Stimulated activated CD4-positive, alpha-beta T cell treated with anti-CD3 and anti-CD28 coated beads, Interleukin-1b, Interleukin-23, amount 100 ng/mL, for 24 hours (primary cell): ENCODE measurements around the gene LGALS3.

ENCODE experiments used
- DNase-seq, 4 experiments: peaks; one replicate each; pipeline ENCODE4 v3.0.0-alpha.2; 2020; ENCODE audit warnings: low read depth in 4 of 4, low spot score in 1 of 4

The LGALS3 gene

GRCh38 chr14:55129428-55130195 lies 560 bp downstream of the LGALS3 start:
- DNase-seq: peak in 3 of 4 experiments; percentile 20 to 34 (median 27)

DNA sequence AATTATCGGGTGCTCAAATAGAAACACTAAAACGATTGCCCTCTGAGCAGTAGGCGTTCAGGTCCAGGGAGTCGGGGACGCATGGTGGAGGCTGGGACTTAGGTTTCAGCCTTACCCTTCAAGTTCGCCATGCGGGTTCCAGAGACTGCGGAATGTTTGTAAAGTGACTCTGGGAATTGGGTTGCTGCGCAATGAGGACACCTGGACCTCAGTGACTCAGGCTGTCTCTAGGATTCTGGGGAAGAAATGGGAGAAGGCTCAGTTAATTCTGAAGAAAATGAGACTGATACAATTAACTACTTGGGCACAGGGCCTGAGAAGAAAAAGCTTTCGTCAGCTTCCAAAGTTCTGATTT lies 1.1 kb downstream of the LGALS3 start:
- no peak for DNase-seq

DNA sequence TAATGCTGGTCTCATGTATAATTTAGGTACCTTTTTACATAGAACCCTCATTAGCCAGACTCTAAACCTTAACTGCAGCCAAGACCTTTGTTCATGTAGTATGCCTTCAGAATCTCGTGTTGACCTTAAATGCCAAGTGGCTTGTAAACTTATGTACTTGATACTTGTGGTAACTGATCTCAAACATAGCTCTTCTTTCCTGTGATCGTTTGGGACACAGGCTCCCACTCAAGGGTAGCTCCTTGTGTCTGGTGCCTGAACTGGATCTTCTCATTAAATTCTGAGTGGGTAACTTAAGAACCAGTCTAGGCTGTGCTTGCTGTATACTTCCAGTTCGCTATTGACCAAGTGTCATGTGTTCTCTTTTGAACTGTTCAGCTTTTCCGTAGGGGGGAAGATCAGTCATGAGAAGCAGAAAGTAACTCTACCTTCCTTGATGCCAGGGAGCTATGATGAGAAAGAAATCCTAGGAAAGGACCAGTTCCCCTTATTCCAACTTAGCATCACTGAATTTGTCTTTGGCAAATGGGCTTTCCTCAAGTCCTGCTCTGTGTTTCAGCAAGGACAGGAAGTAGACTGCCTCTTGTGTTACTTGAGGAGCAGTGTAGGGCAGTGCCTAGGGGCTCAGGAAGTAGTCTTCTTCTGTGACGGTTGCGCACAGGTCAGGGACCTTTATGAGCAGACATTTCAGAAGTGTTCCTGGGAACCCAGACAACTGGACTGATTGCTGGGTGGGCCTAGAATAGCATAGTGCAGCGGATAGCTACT lies 2.5 kb downstream of the LGALS3 start:
- no peak for DNase-seq

DNA sequence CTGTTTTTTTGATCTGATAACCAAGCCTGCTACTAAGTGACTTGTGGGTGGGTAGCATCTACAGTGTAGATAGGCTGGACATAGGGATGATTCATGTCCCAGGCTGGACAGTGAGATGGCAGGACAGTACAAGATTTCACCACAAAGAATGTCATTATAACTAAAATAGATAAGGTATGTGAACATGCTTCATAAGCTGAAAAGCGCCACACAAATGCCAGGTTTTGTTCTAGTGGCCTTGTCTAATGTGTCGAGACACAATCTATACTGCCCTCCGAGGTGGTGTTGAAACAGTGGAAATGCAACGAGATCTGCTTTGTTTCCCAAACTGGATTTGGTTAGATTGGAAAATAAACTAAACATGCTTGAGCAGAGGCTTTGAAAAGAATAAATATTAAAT lies 4.4 kb downstream of the LGALS3 start:
- no peak for DNase-seq

DNA sequence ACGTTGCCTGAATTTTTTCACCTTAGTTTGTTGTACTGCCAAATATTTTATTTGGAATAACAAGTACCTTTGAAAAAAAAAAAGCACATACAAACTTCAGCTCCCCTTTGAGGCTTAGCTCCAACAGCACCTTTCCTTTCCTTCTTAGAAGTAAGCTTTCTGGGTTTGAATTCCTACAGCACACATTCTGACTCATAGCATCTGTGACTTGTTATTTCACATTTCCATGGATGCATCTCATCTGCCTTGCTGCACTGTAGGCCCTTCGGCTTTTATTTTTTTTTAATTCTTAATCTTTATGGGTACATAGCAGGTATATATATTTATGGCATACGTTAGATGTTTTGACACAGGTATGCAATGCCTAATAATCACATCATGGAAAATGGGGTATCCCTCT lies 7.2 kb downstream of the LGALS3 start:
- DNase-seq: no peak

GRCh38 chr14:55136885-55137786 lies 8.1 kb downstream of the LGALS3 start:
- DNase-seq: no peak

DNA sequence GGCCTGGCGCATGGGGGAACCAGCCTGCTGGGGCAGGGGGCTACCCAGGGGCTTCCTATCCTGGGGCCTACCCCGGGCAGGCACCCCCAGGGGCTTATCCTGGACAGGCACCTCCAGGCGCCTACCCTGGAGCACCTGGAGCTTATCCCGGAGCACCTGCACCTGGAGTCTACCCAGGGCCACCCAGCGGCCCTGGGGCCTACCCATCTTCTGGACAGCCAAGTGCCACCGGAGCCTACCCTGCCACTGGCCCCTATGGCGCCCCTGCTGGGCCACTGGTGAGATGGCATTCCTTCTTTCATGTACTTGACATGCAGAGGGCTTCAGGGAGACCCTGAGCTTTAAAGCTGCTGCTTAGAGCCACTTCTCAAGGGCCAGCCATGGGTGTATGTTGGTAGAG lies 9.0 kb downstream of the LGALS3 start:
- no peak for DNase-seq

DNA sequence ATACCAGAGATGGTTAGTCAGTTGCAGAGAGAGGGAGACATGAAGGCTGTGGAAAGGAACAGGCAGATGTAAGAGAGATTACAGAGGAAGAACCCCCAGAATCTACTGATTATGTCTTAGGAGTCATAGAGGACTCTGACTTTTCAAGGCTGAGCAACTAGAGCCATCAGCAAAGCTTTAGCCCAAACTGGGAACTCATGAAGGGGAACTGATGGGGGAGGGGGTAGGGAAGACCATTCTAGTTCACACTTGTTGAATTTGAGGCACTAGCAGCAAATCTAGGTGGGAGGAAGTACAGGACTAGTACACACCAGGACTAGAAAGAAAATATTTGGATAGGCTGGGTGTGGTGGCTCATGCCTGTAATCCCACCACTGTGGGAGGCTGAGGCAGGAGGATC lies 10.1 kb downstream of the LGALS3 start:
- no peak for DNase-seq

DNA sequence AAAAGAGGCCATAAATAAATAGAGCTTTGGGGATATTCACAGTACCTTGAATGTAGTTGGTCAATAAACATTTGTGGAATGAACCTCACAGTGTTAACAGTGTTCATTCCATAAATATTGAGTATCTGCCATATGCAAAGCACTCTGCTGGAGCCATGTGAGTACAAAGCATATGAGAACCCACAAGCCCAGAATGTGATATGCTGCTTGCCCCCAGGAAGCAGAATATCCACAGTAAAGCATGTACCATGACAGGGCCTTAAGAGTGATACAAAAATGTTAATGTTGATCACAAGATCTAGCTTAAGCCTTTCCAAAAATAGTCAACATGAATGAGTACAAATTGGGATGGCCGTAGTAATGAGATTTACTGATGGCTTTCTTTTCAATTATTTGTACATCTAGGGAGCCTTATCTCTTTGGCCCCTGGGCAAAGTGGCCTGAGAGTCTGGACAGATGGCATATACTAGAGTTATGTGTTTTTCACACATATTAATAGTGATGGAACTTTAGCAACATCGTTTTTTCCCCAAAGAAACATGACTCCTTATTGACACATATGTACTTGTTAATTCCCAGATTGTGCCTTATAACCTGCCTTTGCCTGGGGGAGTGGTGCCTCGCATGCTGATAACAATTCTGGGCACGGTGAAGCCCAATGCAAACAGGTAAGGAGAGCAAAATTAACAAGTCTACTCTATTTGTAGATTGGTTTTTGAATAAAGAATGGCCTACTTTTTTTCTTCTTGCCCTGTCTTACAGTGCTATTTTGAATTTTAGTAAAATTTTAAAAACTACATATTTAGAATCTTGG lies 10.9 kb downstream of the LGALS3 start:
- no peak for DNase-seq

- DNase-seq: no peak
Measured at GRCh38 chr14:55141825-55142224, 12.8 kb downstream of the LGALS3 start.

- DNase-seq: no peak
Measured at GRCh38 chr14:55142466-55142865, 13.4 kb downstream of the LGALS3 start.

- DNase-seq: no peak
Measured at GRCh38 chr14:55146425-55146824, 17.4 kb downstream of the LGALS3 start.

DNA sequence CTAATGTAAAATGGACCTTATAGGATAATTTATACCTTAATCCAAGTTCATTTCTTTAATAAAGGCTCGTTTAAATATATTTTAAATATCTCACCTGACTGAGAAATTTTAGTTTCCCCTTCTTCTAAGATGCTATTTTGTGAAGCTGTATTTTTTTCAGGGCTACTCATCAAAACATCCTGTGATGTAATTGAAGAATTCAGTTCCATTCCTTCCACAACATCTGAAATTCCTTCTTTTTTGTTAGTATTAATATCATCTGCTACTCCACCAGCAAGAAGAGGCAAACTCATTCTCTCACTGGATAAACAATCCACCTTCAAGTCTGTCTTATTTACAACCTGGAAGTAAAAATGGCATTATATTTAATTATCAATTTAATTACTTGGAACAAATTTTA lies 22.5 kb downstream of the LGALS3 start:
- no peak for DNase-seq

- no peak for DNase-seq
Measured at GRCh38 chr14:55152052-55152753, 23.2 kb downstream of the LGALS3 start.

DNA sequence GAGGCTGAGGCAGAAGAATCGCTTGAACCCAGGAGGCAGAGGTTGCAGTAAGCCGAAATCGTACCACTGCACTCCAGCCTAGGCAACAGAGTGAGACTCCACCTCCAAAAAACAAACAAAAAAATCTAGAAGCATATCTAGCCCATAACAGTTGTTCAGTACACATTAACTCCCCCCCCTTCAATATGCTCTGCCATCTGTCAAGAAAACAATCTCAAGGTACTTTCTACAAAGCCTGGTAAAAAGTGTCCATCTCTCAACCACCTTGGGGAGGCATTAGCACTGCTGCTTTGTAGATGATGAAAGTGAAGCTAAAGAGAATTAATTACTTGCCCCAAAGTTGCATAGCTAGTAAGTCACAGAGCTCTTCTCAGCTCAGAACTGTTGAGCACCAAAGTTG lies 24.9 kb downstream of the LGALS3 start:
- DNase-seq: no peak

GRCh38 chr14:55157080-55157479 lies 28.0 kb downstream of the LGALS3 start:
- no peak for DNase-seq

DNA sequence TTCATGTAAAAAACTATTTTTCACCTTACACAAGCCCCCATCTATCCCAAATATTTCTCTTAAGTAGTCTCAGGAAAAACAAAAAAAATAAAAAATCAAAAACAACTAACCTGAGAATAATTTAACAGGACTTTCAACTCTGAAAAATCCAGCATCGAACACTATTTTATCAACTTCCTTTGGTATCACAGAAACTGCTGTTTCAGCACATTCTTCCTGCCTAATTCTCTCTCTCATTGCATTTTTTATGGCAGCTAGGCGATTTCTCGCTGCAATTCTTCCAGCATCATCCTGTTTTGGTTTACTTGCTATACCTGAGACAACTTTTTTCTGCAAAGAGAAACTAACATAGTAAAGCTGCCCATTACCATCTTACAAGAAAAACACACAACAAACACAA lies 29.4 kb downstream of the LGALS3 start:
- DNase-seq: no peak

GRCh38 chr14:55160989-55161388 lies 31.9 kb downstream of the LGALS3 start:
- no peak for DNase-seq

DNA sequence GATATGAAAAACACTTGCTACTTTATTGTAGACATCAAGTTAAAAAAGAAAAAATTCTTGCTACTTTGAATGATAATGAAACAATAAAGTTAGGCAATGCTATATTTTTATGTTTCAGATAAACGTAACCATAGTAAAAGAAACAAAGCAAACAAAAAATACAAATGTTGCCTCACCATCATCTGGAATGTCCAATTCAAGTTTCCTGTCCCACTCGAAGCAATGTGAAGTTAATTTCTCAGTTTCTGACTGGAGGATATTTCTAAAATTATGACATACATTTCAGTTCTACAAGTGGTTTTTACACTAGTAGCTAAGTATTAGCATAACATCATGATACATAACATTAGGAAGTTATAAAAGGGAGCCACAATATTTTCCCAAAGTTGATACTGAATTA lies 41.5 kb downstream of the LGALS3 start:
- no peak for DNase-seq

DNA sequence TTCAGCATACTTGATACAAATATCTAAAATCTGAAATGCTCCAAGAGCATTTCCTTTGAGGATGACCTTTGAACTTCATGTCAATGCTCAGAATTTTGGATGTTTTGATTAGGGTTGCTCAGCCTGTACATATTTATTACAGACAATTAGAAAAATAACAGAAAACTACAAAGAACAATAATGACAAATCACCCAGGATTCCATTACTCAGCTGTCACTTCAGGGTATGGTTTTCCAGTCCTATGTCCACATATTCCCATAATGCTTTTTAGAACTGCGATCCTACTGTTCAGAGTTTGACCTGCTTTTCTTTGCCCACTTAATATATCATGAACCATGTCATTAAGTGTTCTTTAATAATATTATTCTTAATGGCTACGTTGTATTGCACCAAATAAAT lies 51.0 kb downstream of the LGALS3 start:
- DNase-seq: no peak
